Upper lobe of right lung (tissue), 1 donor: Measurements from ENCODE around the gene KCNH4. TPM values are rescaled to one million over a fixed set of nuclear protein-coding genes. Genes with fewer than 3 reads are reported as not detected.
"Not testable (repeated sequence)": the region's sequence is repeated elsewhere in the genome, so short reads cannot be mapped to it uniquely, and the experiment has no call there.

Source experiments
- ATAC-seq: fragments of 200-7000 bp; cut with Tn5 transposase; one replicate; pipeline ENCODE4 v1.9.1; 2020; ENCODE audit warnings: mild to moderate bottlenecking, moderate library complexity
- DNase-seq: peaks from one replicate; pipeline ENCODE4 v3.0.0-alpha.2; 2020
- H3K27ac ChIP-seq: fragments of 200-600 bp; one replicate; pipeline ENCODE4 v1.8.0; 2022
- H3K27me3 ChIP-seq: fragments of 200-600 bp; one replicate; pipeline ENCODE4 v1.8.0; 2022; ENCODE audit warnings: mild to moderate bottlenecking
- H3K36me3 ChIP-seq: fragments of 200-600 bp; one replicate; pipeline ENCODE4 v1.8.0; 2022
- H3K4me1 ChIP-seq: fragments of 200-600 bp; one replicate; pipeline ENCODE4 v1.8.0; 2022
- H3K4me3 ChIP-seq: fragments of 200-600 bp; one replicate; pipeline ENCODE4 v1.8.0; 2022; ENCODE audit warnings: mild to moderate bottlenecking
- H3K9me3 ChIP-seq: fragments of 200-600 bp; one replicate; pipeline ENCODE4 v1.8.0; 2022
- intact Hi-C: fragments of 100-400 bp; cut with DNase I; formaldehyde crosslinking; loops from one replicate; pipeline ENCODE4 v1.11.0; 2022
- total RNA-seq: library from RNA; stranded (reverse); fragmentation: NEBNext Ultra II Directional; extraction: Animal tissue kit (Norgen Biotek cat#: 25700); gene quantifications from one replicate; pipeline ENCODE4 v1.2.1, GENCODE V29; 2021
- TF ChIP-seq, protein P1 (sequence below): fragments of 200-600 bp; IDR thresholded peaks from one replicate; pipeline ENCODE4 v1.8.0; 2022; ENCODE audit warnings: antibody characterized with exemption
- donor health status: DM: no; HTN: yes; CAD: no; lungs with severe emphysema.

KCNH4 gene
- total RNA-seq, 1 donor from 2014 or later = 0.26 TPM

GRCh38 chr17:42159796-42160530 lies 21.0 kb downstream of the KCNH4 start:
- ATAC-seq = no peak
- Histone ChIP-seq H3K4me3 (no peak overlapping the region), H3K27me3 (no peaks in the 10 kb centered on the region), H3K27ac (no peak overlapping the region), H3K9me3 (no peaks in the 10 kb centered on the region), H3K4me1 (peaks cover 4% of the 10 kb centered on the region), H3K36me3 (no peaks in the 10 kb centered on the region)
- no peak for DNase-seq
- intact Hi-C loops = no loop called here
- TF ChIP-seq, protein P1, sequence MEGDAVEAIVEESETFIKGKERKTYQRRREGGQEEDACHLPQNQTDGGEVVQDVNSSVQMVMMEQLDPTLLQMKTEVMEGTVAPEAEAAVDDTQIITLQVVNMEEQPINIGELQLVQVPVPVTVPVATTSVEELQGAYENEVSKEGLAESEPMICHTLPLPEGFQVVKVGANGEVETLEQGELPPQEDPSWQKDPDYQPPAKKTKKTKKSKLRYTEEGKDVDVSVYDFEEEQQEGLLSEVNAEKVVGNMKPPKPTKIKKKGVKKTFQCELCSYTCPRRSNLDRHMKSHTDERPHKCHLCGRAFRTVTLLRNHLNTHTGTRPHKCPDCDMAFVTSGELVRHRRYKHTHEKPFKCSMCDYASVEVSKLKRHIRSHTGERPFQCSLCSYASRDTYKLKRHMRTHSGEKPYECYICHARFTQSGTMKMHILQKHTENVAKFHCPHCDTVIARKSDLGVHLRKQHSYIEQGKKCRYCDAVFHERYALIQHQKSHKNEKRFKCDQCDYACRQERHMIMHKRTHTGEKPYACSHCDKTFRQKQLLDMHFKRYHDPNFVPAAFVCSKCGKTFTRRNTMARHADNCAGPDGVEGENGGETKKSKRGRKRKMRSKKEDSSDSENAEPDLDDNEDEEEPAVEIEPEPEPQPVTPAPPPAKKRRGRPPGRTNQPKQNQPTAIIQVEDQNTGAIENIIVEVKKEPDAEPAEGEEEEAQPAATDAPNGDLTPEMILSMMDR = no peak

DNA sequence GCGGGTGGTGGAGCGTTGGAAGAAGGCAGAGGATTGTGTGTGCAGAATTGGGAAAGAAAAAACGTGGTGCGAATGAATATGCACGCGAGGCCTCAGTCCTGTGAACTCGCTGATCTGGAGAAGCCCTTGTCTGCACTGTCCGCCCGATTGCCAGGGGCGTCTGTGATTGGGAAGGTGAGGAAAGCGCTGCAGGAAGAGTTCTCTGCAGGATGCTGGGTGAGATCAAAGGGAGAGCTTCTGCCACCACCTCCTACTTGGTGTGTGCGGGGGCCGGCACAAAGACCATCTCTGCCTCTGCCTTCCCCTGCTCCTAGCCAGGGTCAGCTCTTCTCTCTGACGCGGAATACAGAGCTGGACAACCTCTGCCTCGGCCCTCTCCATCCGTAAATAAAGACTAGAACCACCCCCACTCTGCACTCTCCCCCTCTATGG lies 25.3 kb downstream of the KCNH4 start:
- H3K27me3 ChIP-seq = no peaks in the 10 kb centered on the region
- H3K4me3 ChIP-seq = peak overlapping the region; percentile 71
- DNase-seq = no peak
- peaks cover 12% of the 10 kb centered on the region for H3K36me3 ChIP-seq
- no peak for ATAC-seq
- peaks cover 18% of the 10 kb centered on the region for H3K4me1 ChIP-seq
- no peaks in the 10 kb centered on the region for H3K9me3 ChIP-seq
- TF ChIP-seq, protein P1 = no peak
- peak overlapping the region; percentile 80 for H3K27ac ChIP-seq
- intact Hi-C loops = no loop called here

- H3K27ac ChIP-seq = peak overlapping the region; percentile 80
- peak overlapping the region; percentile 71 for H3K4me3 ChIP-seq
- no peaks in the 10 kb centered on the region for H3K27me3 ChIP-seq
- H3K4me1 ChIP-seq = peaks cover 18% of the 10 kb centered on the region
- peaks cover 14% of the 10 kb centered on the region for H3K36me3 ChIP-seq
- H3K9me3 ChIP-seq = no peaks in the 10 kb centered on the region
- DNase-seq (no peak), ATAC-seq (no peak)
- TF ChIP-seq, protein P1 = no peak
- intact Hi-C loops = no loop called here
Measured at GRCh38 chr17:42153919-42154742, 26.8 kb downstream of the KCNH4 start.

DNA sequence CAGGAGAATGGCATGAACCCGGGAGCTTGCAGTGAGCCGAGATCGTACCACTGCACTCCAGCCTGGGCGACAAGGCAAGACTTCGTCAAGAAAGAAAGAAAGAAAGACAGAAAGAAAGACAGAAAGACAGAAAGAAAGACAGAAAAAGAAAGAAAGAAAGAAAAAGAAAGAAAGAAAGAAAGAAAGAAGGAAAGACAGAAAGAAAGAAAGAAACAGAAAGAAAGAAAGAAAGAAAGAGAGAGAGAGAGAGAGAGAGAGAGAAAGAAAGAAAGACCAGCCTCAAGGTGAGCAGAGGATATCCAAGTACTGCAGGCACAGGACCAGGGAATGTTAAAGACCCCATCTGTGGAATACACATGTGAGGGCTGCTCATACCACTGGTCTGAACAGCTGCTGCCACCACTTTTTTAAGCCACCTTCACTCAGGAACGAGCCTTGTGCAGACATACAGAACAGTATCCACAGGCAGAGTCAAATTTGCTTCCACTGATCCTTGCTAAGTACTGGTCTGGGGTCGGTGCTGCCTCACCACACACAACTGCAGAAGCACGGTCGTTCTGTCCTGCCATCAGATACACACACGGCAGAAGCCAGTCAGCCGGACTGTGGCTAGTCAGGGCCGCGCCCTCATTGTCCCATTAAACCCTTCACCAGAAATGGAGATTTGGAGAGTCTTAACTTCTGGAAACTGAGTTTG lies 33.9 kb downstream of the KCNH4 start:
- H3K27me3 ChIP-seq = no peaks in the 10 kb centered on the region
- TF ChIP-seq, protein P1 = no peak
- DNase-seq (no peak), ATAC-seq (no peak)
- H3K4me1 ChIP-seq = peaks cover 19% of the 10 kb centered on the region
- H3K27ac ChIP-seq = no peak overlapping the region
- H3K4me3 ChIP-seq = no peak overlapping the region
- intact Hi-C loops = no loop called here
- no peaks in the 10 kb centered on the region for H3K9me3 ChIP-seq
- peaks cover 56% of the 10 kb centered on the region for H3K36me3 ChIP-seq

- Histone ChIP-seq H3K4me1 (peaks cover 30% of the 10 kb centered on the region), H3K36me3 (peaks cover 57% of the 10 kb centered on the region)
- H3K27ac ChIP-seq, H3K4me3 ChIP-seq, H3K9me3 ChIP-seq, DNase-seq, H3K27me3 ChIP-seq, intact Hi-C loops: not testable (repeated sequence)
- ATAC-seq = peak; percentile 33
Measured at GRCh38 chr17:42143138-42143537, 37.8 kb downstream of the KCNH4 start.
